Measurements from ENCODE around the gene IFFO2.

The IFFO2 gene

GRCh38 chr1:18890706-18891425, 65.6 kb downstream of the IFFO2 start:
- no peak for DNase-seq

GRCh38 chr1:18886003-18886335, 70.5 kb downstream of the IFFO2 start:
- no peak for DNase-seq

GRCh38 chr1:18885311-18886002, 71.0 kb downstream of the IFFO2 start:
- no peak for DNase-seq

GRCh38 chr1:18884727-18885126, 71.7 kb downstream of the IFFO2 start:
- no peak for DNase-seq

GRCh38 chr1:18884419-18884717, 72.1 kb downstream of the IFFO2 start:
- no peak for DNase-seq

GRCh38 chr1:18883636-18884418, 72.6 kb downstream of the IFFO2 start:
- peak; percentile 61 for DNase-seq

GRCh38 chr1:18883079-18883478, 73.4 kb downstream of the IFFO2 start:
- no peak for DNase-seq

- DNase-seq, result no peak
These were observed 74.0 kb downstream of the IFFO2 start for GRCh38 chr1:18882486-18882885.

- DNase-seq, result no peak
These were observed 74.6 kb downstream of the IFFO2 start for GRCh38 chr1:18881642-18882431.

- DNase-seq, result no peak
These were observed 75.3 kb downstream of the IFFO2 start for GRCh38 chr1:18881164-18881563.

GRCh38 chr1:18880585-18880984, 75.9 kb downstream of the IFFO2 start:
- no peak for DNase-seq

GRCh38 chr1:18879791-18880309, 76.6 kb downstream of the IFFO2 start:
- DNase-seq, result no peak

GRCh38 chr1:18879215-18879790, 77.2 kb downstream of the IFFO2 start:
- DNase-seq, result no peak

- no peak for DNase-seq
These were observed 77.8 kb downstream of the IFFO2 start for GRCh38 chr1:18878538-18879214.

GRCh38 chr1:18877282-18877681, 79.2 kb downstream of the IFFO2 start:
- no peak for DNase-seq

- no peak for DNase-seq
These were observed 80.3 kb downstream of the IFFO2 start for GRCh38 chr1:18876210-18876609.

GRCh38 chr1:18875796-18876128, 80.7 kb downstream of the IFFO2 start:
- DNase-seq, result no peak

- DNase-seq, result peak; percentile 86
These were observed 81.2 kb downstream of the IFFO2 start for GRCh38 chr1:18875107-18875795.

- peak; percentile 48 for DNase-seq
These were observed 81.9 kb downstream of the IFFO2 start for GRCh38 chr1:18874600-18874999.

GRCh38 chr1:18874036-18874435, 82.4 kb downstream of the IFFO2 start:
- no peak for DNase-seq

- DNase-seq, result no peak
These were observed 84.3 kb downstream of the IFFO2 start for GRCh38 chr1:18872071-18872611.
